GM23338 (cell line): Measurements from ENCODE around the gene TNRC18. TPM values are rescaled to one million over a fixed set of nuclear protein-coding genes. Genes with fewer than 3 reads are reported as not detected.

Source experiments
- ATAC-seq: fragments of 200-7000 bp; cut with Tn5 transposase; 3 replicates; pipeline ENCODE4 v1.9.1; 2020
- DNase-seq: peaks from one replicate; pipeline ENCODE4 v3.0.0-alpha.2; 2015; ENCODE audit warnings: low spot score
- H2AFZ ChIP-seq: fragments of 200-600 bp; sonication (generic); 2 replicates; pipeline ENCODE4 v1.8.0; 2016; ENCODE audit warnings: antibody characterized with exemption, mild to moderate bottlenecking, moderate library complexity
- H3F3A ChIP-seq: fragments of 200-600 bp; sonication (generic); replicated peaks from 2 replicates; pipeline ENCODE4 v1.8.0; 2017; ENCODE audit warnings: antibody characterized with exemption, mixed run types, low read depth
- H3K27ac ChIP-seq: fragments of 200-600 bp; sonication (generic); 2 replicates; pipeline ENCODE4 v1.6.1; 2016; ENCODE audit warnings: low read depth
- H3K27me3 ChIP-seq: fragments of 200-600 bp; sonication (generic); 2 replicates; pipeline ENCODE4 v1.8.0; 2016; ENCODE audit warnings: mild to moderate bottlenecking, mixed run types, moderate library complexity; ENCODE audit not compliant: insufficient read depth
- H3K36me3 ChIP-seq: fragments of 200-600 bp; sonication (generic); 2 replicates; pipeline ENCODE4 v1.8.0; 2016; ENCODE audit warnings: mild to moderate bottlenecking; ENCODE audit not compliant: insufficient read depth
- H3K4me1 ChIP-seq: fragments of 200-600 bp; sonication (generic); 2 replicates; pipeline ENCODE4 v1.8.0; 2016; ENCODE audit warnings: mild to moderate bottlenecking, moderate library complexity; ENCODE audit not compliant: insufficient read depth
- H3K4me2 ChIP-seq: fragments of 200-600 bp; sonication (generic); 2 replicates; pipeline ENCODE4 v1.7.1; 2017; ENCODE audit warnings: mixed run types
- H3K4me3 ChIP-seq: fragments of 200-600 bp; sonication (generic); 2 replicates; pipeline ENCODE4 v1.6.1; 2016; ENCODE audit warnings: mixed run types
- H3K79me2 ChIP-seq: fragments of 200-600 bp; sonication (generic); replicated peaks from 2 replicates; pipeline ENCODE4 v1.8.0; 2017; ENCODE audit warnings: mild to moderate bottlenecking; ENCODE audit not compliant: insufficient read depth
- H3K9me2 ChIP-seq: fragments of 200-600 bp; sonication (generic); 2 replicates; pipeline ENCODE4 v1.8.0; 2017; ENCODE audit not compliant: insufficient read depth
- H4K20me1 ChIP-seq: fragments of 200-600 bp; sonication (generic); replicated peaks from 2 replicates; pipeline ENCODE4 v1.8.0; 2017; ENCODE audit warnings: mild to moderate bottlenecking; ENCODE audit not compliant: insufficient read depth
- H3K27ac Mint-ChIP-seq: 2 replicates; pipeline ENCODE4 v1.8.0; 2020; ENCODE audit warnings: inconsistent platforms, mild to moderate bottlenecking, moderate library complexity, mixed read lengths
- H3K27me3 Mint-ChIP-seq: 3 replicates; pipeline ENCODE4 v1.8.0; 2022; ENCODE audit warnings: low read depth, mild to moderate bottlenecking, moderate library complexity, mixed read lengths, inconsistent platforms; ENCODE audit not compliant: insufficient read depth, poor library complexity
- H3K36me3 Mint-ChIP-seq: 3 replicates; pipeline ENCODE4 v1.8.0; 2021; ENCODE audit warnings: low read depth, mild to moderate bottlenecking, inconsistent platforms, moderate library complexity, mixed read lengths
- H3K4me1 Mint-ChIP-seq: 3 replicates; pipeline ENCODE4 v1.8.0; 2020; ENCODE audit warnings: mild to moderate bottlenecking, inconsistent platforms, mixed read lengths
- H3K4me3 Mint-ChIP-seq: 3 replicates; pipeline ENCODE4 v1.8.0; 2021; ENCODE audit warnings: moderate library complexity, mild to moderate bottlenecking, inconsistent platforms, mixed read lengths
- H3K9me3 Mint-ChIP-seq: 3 replicates; pipeline ENCODE4 v1.8.0; 2020; ENCODE audit warnings: moderate library complexity, mild to moderate bottlenecking, inconsistent platforms, mixed read lengths
- EZH2 ChIP-seq: fragments of 200-600 bp; sonication (generic); IDR thresholded peaks from one replicate; pipeline ENCODE4 v1.8.0; 2017; ENCODE audit warnings: antibody characterized with exemption, mild to moderate bottlenecking, low read depth; ENCODE audit not compliant: unreplicated experiment
- EZH2phosphoT487 ChIP-seq: fragments of 200-600 bp; sonication (generic); IDR thresholded peaks from one replicate; pipeline ENCODE4 v1.8.1; 2018; ENCODE audit warnings: antibody characterized with exemption; ENCODE audit not compliant: unreplicated experiment
- JUNB ChIP-seq: IDR thresholded peaks from one replicate; pipeline ENCODE4 v1.6.1; 2016; ENCODE audit warnings: antibody characterized with exemption; ENCODE audit not compliant: unreplicated experiment
- NANOG ChIP-seq: IDR thresholded peaks from 2 replicates; pipeline ENCODE4 v1.6.1; 2016; ENCODE audit warnings: antibody characterized with exemption, borderline replicate concordance
- POLR2AphosphoS5 ChIP-seq: IDR thresholded peaks from 2 replicates; pipeline ENCODE4 v1.6.1; 2016; ENCODE audit warnings: antibody characterized with exemption, low read depth
- ZNF114 ChIP-seq: fragments of 250-450 bp; sonication (Bioruptor Pico); IDR thresholded peaks from 2 replicates; pipeline ENCODE4 v1.5.0; 2020; ENCODE audit warnings: mild to moderate bottlenecking, moderate library complexity
- ZNF331 ChIP-seq: fragments of 250-450 bp; sonication (Bioruptor Pico); IDR thresholded peaks from 2 replicates; pipeline ENCODE4 v1.5.0; 2020; ENCODE audit warnings: low read depth, mild to moderate bottlenecking, moderate library complexity
- polyA plus RNA-seq: library from polyadenylated mRNA; unstranded; fragments of >200 nt; fragmentation: Nextera tagmentation; extraction: Ambion mirVana; gene quantifications from 2 replicates; pipeline ENCODE4 v1.2.1, GENCODE V29; 2016
- total RNA-seq: library from RNA; depleted of rRNA; stranded (reverse); fragments of >200 nt; shearing (Covaris generic); gene quantifications from 2 replicates; pipeline ENCODE4 v1.2.3, GENCODE V29; 2014
- TF ChIP-seq, protein P1 (sequence below), 2 experiments: fragments of 200-600 bp in 1 of 2; sonication (generic) in 1 of 2; conservative IDR thresholded peaks; 2 replicates each; pipeline versions ENCODE4 v1.5.1 to v1.6.1; 2016 to 2017; ENCODE audit warnings: antibody characterized with exemption in 2 of 2, low read depth in 2 of 2, mild to moderate bottlenecking in 2 of 2, moderate library complexity in 1 of 2
- TF ChIP-seq, protein P2 (sequence below): fragments of 250-450 bp; sonication (Bioruptor Pico); IDR thresholded peaks from 2 replicates; pipeline ENCODE4 v1.5.0; 2020; ENCODE audit warnings: mild to moderate bottlenecking, moderate library complexity
- TF ChIP-seq, protein P3 (sequence below): IDR thresholded peaks from 2 replicates; pipeline ENCODE4 v1.6.1; 2016; ENCODE audit warnings: antibody characterized with exemption
- TF ChIP-seq, protein P4 (sequence below): IDR thresholded peaks from one replicate; pipeline ENCODE4 v1.6.1; 2018; ENCODE audit warnings: antibody characterized with exemption; ENCODE audit not compliant: unreplicated experiment

Gene TNRC18
- total and polyA plus RNA-seq, 2 experiments from 2014 or later = 2.1 to 17.5 TPM

DNA sequence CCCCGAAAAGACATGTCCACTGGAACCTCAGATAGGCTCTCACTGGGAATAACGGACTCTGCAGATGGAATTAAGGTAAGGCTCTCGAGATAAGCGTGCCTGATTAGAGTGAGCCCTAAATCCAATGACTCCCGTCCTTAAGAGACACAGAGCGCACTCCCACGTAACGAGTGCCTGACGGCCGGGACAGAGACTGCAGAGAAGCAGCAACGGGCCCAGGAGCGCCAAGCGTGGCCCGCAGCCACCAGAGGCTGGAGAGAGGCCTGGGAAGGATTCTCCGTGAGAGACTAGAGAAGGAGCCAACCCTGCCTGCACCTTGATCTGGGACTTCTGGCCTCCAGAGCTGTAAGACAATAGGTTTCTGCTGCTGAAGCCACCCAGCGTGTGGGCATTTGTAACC, 20.0 kb upstream of the TNRC18 start:
- H3F3A ChIP-seq = no peaks in the 10 kb centered on the region
- DNase-seq = no peak
- H3K4me3 ChIP-seq = no peak overlapping the region
- TF ChIP-seq NANOG = no peak
- TF ChIP-seq, protein P1, sequence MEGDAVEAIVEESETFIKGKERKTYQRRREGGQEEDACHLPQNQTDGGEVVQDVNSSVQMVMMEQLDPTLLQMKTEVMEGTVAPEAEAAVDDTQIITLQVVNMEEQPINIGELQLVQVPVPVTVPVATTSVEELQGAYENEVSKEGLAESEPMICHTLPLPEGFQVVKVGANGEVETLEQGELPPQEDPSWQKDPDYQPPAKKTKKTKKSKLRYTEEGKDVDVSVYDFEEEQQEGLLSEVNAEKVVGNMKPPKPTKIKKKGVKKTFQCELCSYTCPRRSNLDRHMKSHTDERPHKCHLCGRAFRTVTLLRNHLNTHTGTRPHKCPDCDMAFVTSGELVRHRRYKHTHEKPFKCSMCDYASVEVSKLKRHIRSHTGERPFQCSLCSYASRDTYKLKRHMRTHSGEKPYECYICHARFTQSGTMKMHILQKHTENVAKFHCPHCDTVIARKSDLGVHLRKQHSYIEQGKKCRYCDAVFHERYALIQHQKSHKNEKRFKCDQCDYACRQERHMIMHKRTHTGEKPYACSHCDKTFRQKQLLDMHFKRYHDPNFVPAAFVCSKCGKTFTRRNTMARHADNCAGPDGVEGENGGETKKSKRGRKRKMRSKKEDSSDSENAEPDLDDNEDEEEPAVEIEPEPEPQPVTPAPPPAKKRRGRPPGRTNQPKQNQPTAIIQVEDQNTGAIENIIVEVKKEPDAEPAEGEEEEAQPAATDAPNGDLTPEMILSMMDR (conservative IDR thresholded peaks at IDR 0.05; ENCODE audit: low read depth in 2 of 2) = no peak
- TF ChIP-seq, protein P2, sequence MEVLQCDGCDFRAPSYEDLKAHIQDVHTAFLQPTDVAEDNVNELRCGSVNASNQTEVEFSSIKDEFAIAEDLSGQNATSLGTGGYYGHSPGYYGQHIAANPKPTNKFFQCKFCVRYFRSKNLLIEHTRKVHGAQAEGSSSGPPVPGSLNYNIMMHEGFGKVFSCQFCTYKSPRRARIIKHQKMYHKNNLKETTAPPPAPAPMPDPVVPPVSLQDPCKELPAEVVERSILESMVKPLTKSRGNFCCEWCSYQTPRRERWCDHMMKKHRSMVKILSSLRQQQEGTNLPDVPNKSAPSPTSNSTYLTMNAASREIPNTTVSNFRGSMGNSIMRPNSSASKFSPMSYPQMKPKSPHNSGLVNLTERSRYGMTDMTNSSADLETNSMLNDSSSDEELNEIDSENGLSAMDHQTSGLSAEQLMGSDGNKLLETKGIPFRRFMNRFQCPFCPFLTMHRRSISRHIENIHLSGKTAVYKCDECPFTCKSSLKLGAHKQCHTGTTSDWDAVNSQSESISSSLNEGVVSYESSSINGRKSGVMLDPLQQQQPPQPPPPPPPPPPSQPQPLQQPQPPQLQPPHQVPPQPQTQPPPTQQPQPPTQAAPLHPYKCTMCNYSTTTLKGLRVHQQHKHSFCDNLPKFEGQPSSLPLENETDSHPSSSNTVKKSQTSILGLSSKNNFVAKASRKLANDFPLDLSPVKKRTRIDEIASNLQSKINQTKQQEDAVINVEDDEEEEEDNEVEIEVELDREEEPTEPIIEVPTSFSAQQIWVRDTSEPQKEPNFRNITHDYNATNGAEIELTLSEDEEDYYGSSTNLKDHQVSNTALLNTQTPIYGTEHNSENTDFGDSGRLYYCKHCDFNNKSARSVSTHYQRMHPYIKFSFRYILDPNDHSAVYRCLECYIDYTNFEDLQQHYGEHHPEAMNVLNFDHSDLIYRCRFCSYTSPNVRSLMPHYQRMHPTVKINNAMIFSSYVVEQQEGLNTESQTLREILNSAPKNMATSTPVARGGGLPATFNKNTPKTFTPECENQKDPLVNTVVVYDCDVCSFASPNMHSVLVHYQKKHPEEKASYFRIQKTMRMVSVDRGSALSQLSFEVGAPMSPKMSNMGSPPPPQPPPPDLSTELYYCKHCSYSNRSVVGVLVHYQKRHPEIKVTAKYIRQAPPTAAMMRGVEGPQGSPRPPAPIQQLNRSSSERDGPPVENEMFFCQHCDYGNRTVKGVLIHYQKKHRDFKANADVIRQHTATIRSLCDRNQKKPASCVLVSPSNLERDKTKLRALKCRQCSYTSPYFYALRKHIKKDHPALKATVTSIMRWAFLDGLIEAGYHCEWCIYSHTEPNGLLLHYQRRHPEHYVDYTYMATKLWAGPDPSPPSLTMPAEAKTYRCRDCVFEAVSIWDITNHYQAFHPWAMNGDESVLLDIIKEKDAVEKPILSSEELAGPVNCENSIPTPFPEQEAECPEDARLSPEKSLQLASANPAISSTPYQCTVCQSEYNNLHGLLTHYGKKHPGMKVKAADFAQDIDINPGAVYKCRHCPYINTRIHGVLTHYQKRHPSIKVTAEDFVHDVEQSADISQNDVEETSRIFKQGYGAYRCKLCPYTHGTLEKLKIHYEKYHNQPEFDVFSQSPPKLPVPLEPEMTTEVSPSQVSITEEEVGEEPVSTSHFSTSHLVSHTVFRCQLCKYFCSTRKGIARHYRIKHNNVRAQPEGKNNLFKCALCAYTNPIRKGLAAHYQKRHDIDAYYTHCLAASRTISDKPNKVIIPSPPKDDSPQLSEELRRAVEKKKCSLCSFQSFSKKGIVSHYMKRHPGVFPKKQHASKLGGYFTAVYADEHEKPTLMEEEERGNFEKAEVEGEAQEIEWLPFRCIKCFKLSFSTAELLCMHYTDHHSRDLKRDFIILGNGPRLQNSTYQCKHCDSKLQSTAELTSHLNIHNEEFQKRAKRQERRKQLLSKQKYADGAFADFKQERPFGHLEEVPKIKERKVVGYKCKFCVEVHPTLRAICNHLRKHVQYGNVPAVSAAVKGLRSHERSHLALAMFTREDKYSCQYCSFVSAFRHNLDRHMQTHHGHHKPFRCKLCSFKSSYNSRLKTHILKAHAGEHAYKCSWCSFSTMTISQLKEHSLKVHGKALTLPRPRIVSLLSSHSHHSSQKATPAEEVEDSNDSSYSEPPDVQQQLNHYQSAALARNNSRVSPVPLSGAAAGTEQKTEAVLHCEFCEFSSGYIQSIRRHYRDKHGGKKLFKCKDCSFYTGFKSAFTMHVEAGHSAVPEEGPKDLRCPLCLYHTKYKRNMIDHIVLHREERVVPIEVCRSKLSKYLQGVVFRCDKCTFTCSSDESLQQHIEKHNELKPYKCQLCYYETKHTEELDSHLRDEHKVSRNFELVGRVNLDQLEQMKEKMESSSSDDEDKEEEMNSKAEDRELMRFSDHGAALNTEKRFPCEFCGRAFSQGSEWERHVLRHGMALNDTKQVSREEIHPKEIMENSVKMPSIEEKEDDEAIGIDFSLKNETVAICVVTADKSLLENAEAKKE = no peak
- TF ChIP-seq ZNF114 = no peak
- TF ChIP-seq, protein P3, sequence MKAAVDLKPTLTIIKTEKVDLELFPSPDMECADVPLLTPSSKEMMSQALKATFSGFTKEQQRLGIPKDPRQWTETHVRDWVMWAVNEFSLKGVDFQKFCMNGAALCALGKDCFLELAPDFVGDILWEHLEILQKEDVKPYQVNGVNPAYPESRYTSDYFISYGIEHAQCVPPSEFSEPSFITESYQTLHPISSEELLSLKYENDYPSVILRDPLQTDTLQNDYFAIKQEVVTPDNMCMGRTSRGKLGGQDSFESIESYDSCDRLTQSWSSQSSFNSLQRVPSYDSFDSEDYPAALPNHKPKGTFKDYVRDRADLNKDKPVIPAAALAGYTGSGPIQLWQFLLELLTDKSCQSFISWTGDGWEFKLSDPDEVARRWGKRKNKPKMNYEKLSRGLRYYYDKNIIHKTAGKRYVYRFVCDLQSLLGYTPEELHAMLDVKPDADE = no peak
- no peak for TF ChIP-seq EZH2
- TF ChIP-seq ZNF331 = no peak
- TF ChIP-seq POLR2AphosphoS5 = no peak
- TF ChIP-seq, protein P4, sequence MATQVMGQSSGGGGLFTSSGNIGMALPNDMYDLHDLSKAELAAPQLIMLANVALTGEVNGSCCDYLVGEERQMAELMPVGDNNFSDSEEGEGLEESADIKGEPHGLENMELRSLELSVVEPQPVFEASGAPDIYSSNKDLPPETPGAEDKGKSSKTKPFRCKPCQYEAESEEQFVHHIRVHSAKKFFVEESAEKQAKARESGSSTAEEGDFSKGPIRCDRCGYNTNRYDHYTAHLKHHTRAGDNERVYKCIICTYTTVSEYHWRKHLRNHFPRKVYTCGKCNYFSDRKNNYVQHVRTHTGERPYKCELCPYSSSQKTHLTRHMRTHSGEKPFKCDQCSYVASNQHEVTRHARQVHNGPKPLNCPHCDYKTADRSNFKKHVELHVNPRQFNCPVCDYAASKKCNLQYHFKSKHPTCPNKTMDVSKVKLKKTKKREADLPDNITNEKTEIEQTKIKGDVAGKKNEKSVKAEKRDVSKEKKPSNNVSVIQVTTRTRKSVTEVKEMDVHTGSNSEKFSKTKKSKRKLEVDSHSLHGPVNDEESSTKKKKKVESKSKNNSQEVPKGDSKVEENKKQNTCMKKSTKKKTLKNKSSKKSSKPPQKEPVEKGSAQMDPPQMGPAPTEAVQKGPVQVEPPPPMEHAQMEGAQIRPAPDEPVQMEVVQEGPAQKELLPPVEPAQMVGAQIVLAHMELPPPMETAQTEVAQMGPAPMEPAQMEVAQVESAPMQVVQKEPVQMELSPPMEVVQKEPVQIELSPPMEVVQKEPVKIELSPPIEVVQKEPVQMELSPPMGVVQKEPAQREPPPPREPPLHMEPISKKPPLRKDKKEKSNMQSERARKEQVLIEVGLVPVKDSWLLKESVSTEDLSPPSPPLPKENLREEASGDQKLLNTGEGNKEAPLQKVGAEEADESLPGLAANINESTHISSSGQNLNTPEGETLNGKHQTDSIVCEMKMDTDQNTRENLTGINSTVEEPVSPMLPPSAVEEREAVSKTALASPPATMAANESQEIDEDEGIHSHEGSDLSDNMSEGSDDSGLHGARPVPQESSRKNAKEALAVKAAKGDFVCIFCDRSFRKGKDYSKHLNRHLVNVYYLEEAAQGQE = no peak
- no peak for TF ChIP-seq EZH2phosphoT487
- no peak for TF ChIP-seq JUNB
- H3K9me2 ChIP-seq = no peaks in the 10 kb centered on the region
- H3K36me3 ChIP-seq = no peaks in the 10 kb centered on the region
- no peaks in the 10 kb centered on the region for H3K27me3 ChIP-seq
- Mint-ChIP-seq H3K4me3 (no peak overlapping the region), H3K4me1 (peaks cover 3% of the 10 kb centered on the region; the same call in 1 of the 3 replicates), H3K27me3 (peaks cover 12% of the 10 kb centered on the region), H3K36me3 (peaks cover 3% of the 10 kb centered on the region; the same call in 1 of the 3 replicates), H3K27ac (no peak overlapping the region), H3K9me3 (no peaks in the 10 kb centered on the region)
- no peak overlapping the region for H3K4me2 ChIP-seq
- peaks cover 6% of the 10 kb centered on the region; the same call in 1 of the 2 replicates for H3K4me1 ChIP-seq
- H2AFZ ChIP-seq = no peak overlapping the region
- H4K20me1 ChIP-seq = no peaks in the 10 kb centered on the region
- H3K79me2 ChIP-seq = no peaks in the 10 kb centered on the region
- no peak for ATAC-seq
- H3K27ac ChIP-seq = no peak overlapping the region
